Neural cell (in vitro differentiated cells): ENCODE measurements around the gene LPP.

ENCODE experiments used
- EP300 ChIP-seq: fragments of 450-650 bp; conservative IDR thresholded peaks from 2 replicates; pipeline ENCODE4 v1.6.1; 2014; ENCODE audit warnings: antibody characterized with exemption, mild to moderate bottlenecking, moderate library complexity; ENCODE audit not compliant: poor library complexity, severe bottlenecking
- EZH2 ChIP-seq: fragments of 200-600, 300-800 bp; shearing (Covaris generic), sonication (generic); IDR thresholded peaks from 2 replicates; pipeline ENCODE4 v1.6.1; 2014; ENCODE audit warnings: antibody characterized with exemption, low read length, borderline replicate concordance, mild to moderate bottlenecking; ENCODE audit not compliant: insufficient read depth, poor library complexity, severe bottlenecking
- MXI1 ChIP-seq: fragments of 450-650 bp; conservative IDR thresholded peaks from 2 replicates; pipeline ENCODE4 v1.6.1; 2014; ENCODE audit warnings: antibody characterized with exemption, mild to moderate bottlenecking; ENCODE audit not compliant: poor library complexity, severe bottlenecking
- POLR2AphosphoS5 ChIP-seq: IDR thresholded peaks from 2 replicates; pipeline ENCODE4 v1.6.1; 2012
- RAD21 ChIP-seq: fragments of 450-650 bp; conservative IDR thresholded peaks from 2 replicates; pipeline ENCODE4 v1.6.1; 2014; ENCODE audit warnings: antibody characterized with exemption, mild to moderate bottlenecking, moderate library complexity
- SMC3 ChIP-seq: fragments of 450-650 bp; conservative IDR thresholded peaks from 2 replicates; pipeline ENCODE4 v1.6.1; 2014; ENCODE audit warnings: antibody characterized with exemption, mild to moderate bottlenecking, moderate library complexity; ENCODE audit not compliant: poor library complexity
- TAF1 ChIP-seq: IDR thresholded peaks from 2 replicates; pipeline ENCODE4 v1.6.1; 2012; ENCODE audit warnings: low read depth
- TF ChIP-seq, protein P1 (sequence below): fragments of 450-650 bp; IDR thresholded peaks from 2 replicates; pipeline ENCODE4 v1.5.1; 2014; ENCODE audit warnings: antibody characterized with exemption, mild to moderate bottlenecking, moderate library complexity; ENCODE audit not compliant: poor library complexity, severe bottlenecking
- TF ChIP-seq, protein P2 (sequence below): IDR thresholded peaks from 2 replicates; pipeline ENCODE4 v1.6.1; 2012; ENCODE audit warnings: borderline replicate concordance

DNA sequence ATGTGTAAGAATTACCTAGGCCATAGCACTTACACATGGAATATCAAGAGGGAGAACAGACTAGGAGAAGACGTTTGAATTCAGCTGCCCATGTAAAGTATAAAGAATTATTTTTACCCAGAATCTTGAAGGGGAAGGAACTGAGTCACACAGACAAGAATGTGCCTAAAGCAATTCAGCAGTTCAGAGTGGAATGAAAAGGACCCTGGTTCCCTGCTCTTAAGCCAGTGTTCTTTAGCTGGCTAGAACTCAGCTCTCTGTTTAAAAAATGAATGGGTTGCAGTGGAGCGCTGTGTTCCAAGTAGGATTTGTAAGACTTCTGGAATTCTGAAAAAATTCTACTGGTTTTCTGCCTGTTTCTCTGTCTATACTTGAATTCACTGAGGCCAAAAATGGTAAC lies 440.2 kb downstream of the LPP start:
- TF ChIP-seq, protein P1, sequence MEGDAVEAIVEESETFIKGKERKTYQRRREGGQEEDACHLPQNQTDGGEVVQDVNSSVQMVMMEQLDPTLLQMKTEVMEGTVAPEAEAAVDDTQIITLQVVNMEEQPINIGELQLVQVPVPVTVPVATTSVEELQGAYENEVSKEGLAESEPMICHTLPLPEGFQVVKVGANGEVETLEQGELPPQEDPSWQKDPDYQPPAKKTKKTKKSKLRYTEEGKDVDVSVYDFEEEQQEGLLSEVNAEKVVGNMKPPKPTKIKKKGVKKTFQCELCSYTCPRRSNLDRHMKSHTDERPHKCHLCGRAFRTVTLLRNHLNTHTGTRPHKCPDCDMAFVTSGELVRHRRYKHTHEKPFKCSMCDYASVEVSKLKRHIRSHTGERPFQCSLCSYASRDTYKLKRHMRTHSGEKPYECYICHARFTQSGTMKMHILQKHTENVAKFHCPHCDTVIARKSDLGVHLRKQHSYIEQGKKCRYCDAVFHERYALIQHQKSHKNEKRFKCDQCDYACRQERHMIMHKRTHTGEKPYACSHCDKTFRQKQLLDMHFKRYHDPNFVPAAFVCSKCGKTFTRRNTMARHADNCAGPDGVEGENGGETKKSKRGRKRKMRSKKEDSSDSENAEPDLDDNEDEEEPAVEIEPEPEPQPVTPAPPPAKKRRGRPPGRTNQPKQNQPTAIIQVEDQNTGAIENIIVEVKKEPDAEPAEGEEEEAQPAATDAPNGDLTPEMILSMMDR = no peak
- TF ChIP-seq EZH2 (no peak), RAD21 (no peak), POLR2AphosphoS5 (no peak), SMC3 (no peak), TAF1 (no peak), EP300 (no peak), MXI1 (no peak)
- TF ChIP-seq, protein P2, sequence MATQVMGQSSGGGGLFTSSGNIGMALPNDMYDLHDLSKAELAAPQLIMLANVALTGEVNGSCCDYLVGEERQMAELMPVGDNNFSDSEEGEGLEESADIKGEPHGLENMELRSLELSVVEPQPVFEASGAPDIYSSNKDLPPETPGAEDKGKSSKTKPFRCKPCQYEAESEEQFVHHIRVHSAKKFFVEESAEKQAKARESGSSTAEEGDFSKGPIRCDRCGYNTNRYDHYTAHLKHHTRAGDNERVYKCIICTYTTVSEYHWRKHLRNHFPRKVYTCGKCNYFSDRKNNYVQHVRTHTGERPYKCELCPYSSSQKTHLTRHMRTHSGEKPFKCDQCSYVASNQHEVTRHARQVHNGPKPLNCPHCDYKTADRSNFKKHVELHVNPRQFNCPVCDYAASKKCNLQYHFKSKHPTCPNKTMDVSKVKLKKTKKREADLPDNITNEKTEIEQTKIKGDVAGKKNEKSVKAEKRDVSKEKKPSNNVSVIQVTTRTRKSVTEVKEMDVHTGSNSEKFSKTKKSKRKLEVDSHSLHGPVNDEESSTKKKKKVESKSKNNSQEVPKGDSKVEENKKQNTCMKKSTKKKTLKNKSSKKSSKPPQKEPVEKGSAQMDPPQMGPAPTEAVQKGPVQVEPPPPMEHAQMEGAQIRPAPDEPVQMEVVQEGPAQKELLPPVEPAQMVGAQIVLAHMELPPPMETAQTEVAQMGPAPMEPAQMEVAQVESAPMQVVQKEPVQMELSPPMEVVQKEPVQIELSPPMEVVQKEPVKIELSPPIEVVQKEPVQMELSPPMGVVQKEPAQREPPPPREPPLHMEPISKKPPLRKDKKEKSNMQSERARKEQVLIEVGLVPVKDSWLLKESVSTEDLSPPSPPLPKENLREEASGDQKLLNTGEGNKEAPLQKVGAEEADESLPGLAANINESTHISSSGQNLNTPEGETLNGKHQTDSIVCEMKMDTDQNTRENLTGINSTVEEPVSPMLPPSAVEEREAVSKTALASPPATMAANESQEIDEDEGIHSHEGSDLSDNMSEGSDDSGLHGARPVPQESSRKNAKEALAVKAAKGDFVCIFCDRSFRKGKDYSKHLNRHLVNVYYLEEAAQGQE = no peak
